PC-9 (cell line): ENCODE results near the gene CX3CR1. TPM values are rescaled to one million over a fixed set of nuclear protein-coding genes. Genes with fewer than 3 reads are reported as not detected.

ENCODE experiments used
- BruUV-seq: library from RNA; stranded (reverse); fragments of 400-500 nt; replicated peaks from 2 replicates; lab custom pipeline; 2021; lab: Mats Ljungman, UMichigan
- CTCF ChIA-PET: fragments of 300-600 bp; sonication (Branson Sonifier 250); formaldehyde crosslinking; loops from one replicate; lab custom pipeline; 2022; ENCODE audit warnings: antibody characterized with exemption; lab: Charles Lee
- POLR2A ChIA-PET: fragments of 300-600 bp; sonication (Branson Sonifier 250); formaldehyde crosslinking; loops from one replicate; lab custom pipeline; 2022; ENCODE audit warnings: antibody characterized with exemption; ENCODE audit not compliant: unreplicated experiment; lab: Charles Lee
- DNase-seq, 2 experiments: peaks; one replicate each; pipeline versions ENCODE4 v3.0.0 to v3.0.0-alpha.2; 2015 to 2022; ENCODE audit warnings: mixed read lengths in 1 of 2
- H2AFZ ChIP-seq: fragments of 200-600 bp; sonication (generic); 2 replicates; pipeline ENCODE4 v1.8.1; 2017; ENCODE audit warnings: antibody characterized with exemption
- H3F3A ChIP-seq: fragments of 200-600 bp; sonication (generic); 2 replicates; pipeline ENCODE4 v1.8.1; 2017; ENCODE audit warnings: antibody characterized with exemption, mild to moderate bottlenecking, low read depth; ENCODE audit not compliant: insufficient read depth
- H3K27ac ChIP-seq: fragments of 200-600 bp; sonication (generic); 2 replicates; pipeline ENCODE4 v1.6.1; 2016; ENCODE audit warnings: mixed run types
- H3K27me3 ChIP-seq: fragments of 200-600 bp; sonication (generic); 2 replicates; pipeline ENCODE4 v1.6.1; 2016; ENCODE audit warnings: low read depth, mixed run types; ENCODE audit not compliant: insufficient read depth
- H3K36me3 ChIP-seq: fragments of 200-600 bp; sonication (generic); 2 replicates; pipeline ENCODE4 v1.6.1; 2016; ENCODE audit warnings: low read depth, mixed run types
- H3K4me1 ChIP-seq: fragments of 200-600 bp; sonication (generic); replicated peaks from 2 replicates; pipeline ENCODE4 v1.6.1; 2016; ENCODE audit warnings: mixed run types; ENCODE audit not compliant: insufficient read depth
- H3K4me2 ChIP-seq: fragments of 200-600 bp; sonication (generic); 2 replicates; pipeline ENCODE4 v1.6.1; 2017; ENCODE audit warnings: mixed run types
- H3K4me3 ChIP-seq: fragments of 200-600 bp; sonication (generic); 2 replicates; pipeline ENCODE4 v1.6.1; 2016; ENCODE audit warnings: mixed run types
- H3K79me2 ChIP-seq: fragments of 200-600 bp; sonication (generic); 2 replicates; pipeline ENCODE4 v1.6.1; 2017; ENCODE audit warnings: low read depth, mixed run types
- H3K9me2 ChIP-seq: fragments of 200-600 bp; sonication (generic); 2 replicates; pipeline ENCODE4 v1.8.1; 2017; ENCODE audit warnings: mild to moderate bottlenecking; ENCODE audit not compliant: insufficient read depth
- H3K9me3 ChIP-seq: fragments of 200-600 bp; sonication (generic); 2 replicates; pipeline ENCODE4 v1.8.1; 2016; ENCODE audit warnings: low read depth; ENCODE audit not compliant: insufficient read depth
- H4K20me1 ChIP-seq: fragments of 200-600 bp; sonication (generic); 2 replicates; pipeline ENCODE4 v1.8.1; 2017; ENCODE audit not compliant: insufficient read depth
- CTCF ChIP-seq: fragments of 200-600 bp; sonication (generic); conservative IDR thresholded peaks from 2 replicates; pipeline ENCODE4 v1.6.1; 2017; ENCODE audit warnings: mixed run types, antibody characterized with exemption, mild to moderate bottlenecking, moderate library complexity
- EZH2 ChIP-seq: fragments of 200-600 bp; sonication (generic); IDR thresholded peaks from 2 replicates; pipeline ENCODE4 v1.8.0; 2017; ENCODE audit warnings: antibody characterized with exemption, low read depth
- intact Hi-C: fragments of 100-400 bp; cut with micrococcal nuclease; formaldehyde crosslinking; loops from one replicate; pipeline ENCODE4 v1.10.0; 2022; ENCODE audit not compliant: unreplicated experiment
- total RNA-seq: library from RNA; stranded (reverse); gene quantifications from 2 replicates; pipeline ENCODE4 v1.2.3, GENCODE V29; 2021

Gene CX3CR1
- total RNA-seq, 1 experiment from 2014 or later: not detected

- H3K36me3 ChIP-seq: no peaks in the 10 kb centered on the region
- no TSS peak for BruUV-seq
- POLR2A ChIA-PET: no interaction called here
- no peaks in the 10 kb centered on the region for H3F3A ChIP-seq
- no peak overlapping the region for H2AFZ ChIP-seq
- no peak for TF ChIP-seq EZH2
- no peak for TF ChIP-seq CTCF
- DNase-seq: no peak
- H3K4me1 ChIP-seq: peaks cover 1% of the 10 kb centered on the region; the same call in 1 of the 2 replicates
- H3K9me3 ChIP-seq: no peaks in the 10 kb centered on the region
- no peak overlapping the region for H3K4me3 ChIP-seq
- intact Hi-C loops: loop anchor here (10.0 kb wide), 1 partner anchor 627 kb away; no protein-coding TSS in a partner anchor
- no peak overlapping the region for H3K4me2 ChIP-seq
- no peak overlapping the region for H3K27ac ChIP-seq
- CTCF ChIA-PET: no interaction called here
- H3K9me2 ChIP-seq: no peaks in the 10 kb centered on the region; the same call in 1 of the 2 replicates
- H3K27me3 ChIP-seq: peaks cover 4% of the 10 kb centered on the region; the same call in 1 of the 2 replicates
- H3K79me2 ChIP-seq: no peaks in the 10 kb centered on the region
- H4K20me1 ChIP-seq: no peaks in the 10 kb centered on the region
Observed at GRCh38 chr3:39282057-39282456, 2.2 kb upstream of the CX3CR1 start.

- no peak overlapping the region for H3K4me2 ChIP-seq
- H4K20me1 ChIP-seq: no peaks in the 10 kb centered on the region
- no peak overlapping the region for H2AFZ ChIP-seq
- H3K4me3 ChIP-seq: no peak overlapping the region
- H3K4me1 ChIP-seq: no peaks in the 10 kb centered on the region
- H3K36me3 ChIP-seq: no peaks in the 10 kb centered on the region
- H3K27ac ChIP-seq: no peak overlapping the region
- no peak for DNase-seq
- intact Hi-C loops: loop anchor here (10.0 kb wide), 1 partner anchor 627 kb away; no protein-coding TSS in a partner anchor
- no peaks in the 10 kb centered on the region for H3K79me2 ChIP-seq
- CTCF ChIA-PET: interaction anchor here (0.6 kb wide), 1 partner anchor 11 kb away, joined by 4 read pairs; no protein-coding TSS in a partner anchor
- no TSS peak for BruUV-seq
- H3K9me3 ChIP-seq: no peaks in the 10 kb centered on the region
- TF ChIP-seq EZH2: no peak
- no peak for TF ChIP-seq CTCF
- peaks cover 4% of the 10 kb centered on the region; the same call in 1 of the 2 replicates for H3K27me3 ChIP-seq
- H3F3A ChIP-seq: no peaks in the 10 kb centered on the region
- no peaks in the 10 kb centered on the region; the same call in 1 of the 2 replicates for H3K9me2 ChIP-seq
- POLR2A ChIA-PET: no interaction called here
Observed at GRCh38 chr3:39281533-39281932, 1.7 kb upstream of the CX3CR1 start.

- Histone ChIP-seq H3K9me2 (no peaks in the 10 kb centered on the region; the same call in 1 of the 2 replicates), H3K27me3 (peaks cover 4% of the 10 kb centered on the region; the same call in 1 of the 2 replicates), H3K27ac (no peak overlapping the region), H3K4me2 (no peak overlapping the region), H3K79me2 (no peaks in the 10 kb centered on the region), H2AFZ (no peak overlapping the region), H4K20me1 (no peaks in the 10 kb centered on the region), H3F3A (no peaks in the 10 kb centered on the region), H3K9me3 (no peaks in the 10 kb centered on the region), H3K4me3 (no peak overlapping the region), H3K4me1 (no peaks in the 10 kb centered on the region), H3K36me3 (no peaks in the 10 kb centered on the region)
- POLR2A ChIA-PET: no interaction called here
- no peak for TF ChIP-seq EZH2
- no peak for TF ChIP-seq CTCF
- intact Hi-C loops: loop anchor here (10.0 kb wide), 1 partner anchor 626 kb away; no protein-coding TSS in a partner anchor
- CTCF ChIA-PET: no interaction called here
- no TSS peak for BruUV-seq
- no peak for DNase-seq
Observed at GRCh38 chr3:39280571-39280970, 735 bp upstream of the CX3CR1 start.
